HG03139 (cell line): ENCODE results near the gene PRKCSH.

ENCODE experiments used
- ATAC-seq: cut with Tn5 transposase; IDR thresholded peaks from one replicate; pipeline ENCODE4 v1.9.1; 2021; ENCODE audit not compliant: unreplicated experiment

Gene PRKCSH

DNA sequence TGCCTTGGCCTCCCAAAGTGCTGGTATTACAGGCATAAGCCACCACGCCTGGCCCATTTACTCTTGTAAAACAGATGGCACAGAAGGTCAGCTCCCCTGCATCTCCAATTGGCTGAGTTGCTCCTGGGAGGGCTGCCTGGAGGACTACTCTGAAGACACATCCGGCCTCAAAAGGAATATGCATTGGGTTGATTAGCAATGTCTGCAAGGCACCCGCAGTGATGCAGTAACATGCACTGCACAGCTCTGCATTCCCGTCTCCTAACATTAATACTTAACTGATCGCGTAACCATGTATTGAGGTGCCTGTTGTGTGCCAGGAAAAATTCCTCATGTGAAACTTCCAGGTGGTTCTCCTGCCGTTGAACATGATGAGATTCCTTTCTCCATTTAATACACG lies 40.4 kb downstream of the PRKCSH start:
- no peak for ATAC-seq

GRCh38 chr19:11478167-11479089 lies 43.0 kb downstream of the PRKCSH start:
- no peak for ATAC-seq

DNA sequence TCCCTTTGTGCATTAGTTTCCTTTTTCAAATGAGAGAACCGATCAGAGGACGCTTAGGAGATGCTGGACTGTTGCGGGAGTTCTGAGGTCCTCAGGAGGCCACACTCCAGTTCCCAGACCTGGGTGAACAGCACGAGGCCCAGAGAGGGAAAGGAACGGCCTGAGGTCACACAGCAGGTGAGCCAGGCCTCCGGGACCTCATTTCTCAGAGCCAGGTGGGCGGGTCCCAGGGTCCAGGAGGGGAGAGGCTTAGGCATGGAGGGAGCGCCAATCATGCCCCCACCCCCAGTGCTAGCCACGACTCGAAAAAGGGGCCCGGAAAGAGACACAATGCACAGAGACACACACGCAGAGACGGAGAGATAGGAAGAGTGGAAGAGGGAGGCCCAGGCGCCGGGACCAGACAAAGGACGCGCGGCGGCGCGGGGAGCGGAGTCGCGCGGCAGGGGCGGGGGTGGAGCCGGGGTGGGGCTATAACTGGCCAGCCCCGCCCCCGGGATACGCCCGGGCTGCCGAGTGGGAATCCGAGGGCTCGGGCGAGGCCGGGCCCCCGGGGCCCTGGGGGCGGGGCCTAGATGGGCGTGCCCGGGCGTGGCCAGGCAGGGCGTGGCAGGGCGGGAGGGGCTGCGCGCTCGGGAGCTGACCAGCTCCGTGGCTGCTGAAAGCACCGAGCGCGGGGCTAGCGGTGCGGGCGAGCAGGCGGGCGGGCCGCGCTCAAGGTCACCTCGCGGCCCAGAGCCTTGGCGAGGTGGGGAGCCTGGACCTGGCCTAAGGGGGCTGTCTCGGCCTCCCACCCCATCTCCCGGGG lies 43.9 kb downstream of the PRKCSH start:
- no peak for ATAC-seq

DNA sequence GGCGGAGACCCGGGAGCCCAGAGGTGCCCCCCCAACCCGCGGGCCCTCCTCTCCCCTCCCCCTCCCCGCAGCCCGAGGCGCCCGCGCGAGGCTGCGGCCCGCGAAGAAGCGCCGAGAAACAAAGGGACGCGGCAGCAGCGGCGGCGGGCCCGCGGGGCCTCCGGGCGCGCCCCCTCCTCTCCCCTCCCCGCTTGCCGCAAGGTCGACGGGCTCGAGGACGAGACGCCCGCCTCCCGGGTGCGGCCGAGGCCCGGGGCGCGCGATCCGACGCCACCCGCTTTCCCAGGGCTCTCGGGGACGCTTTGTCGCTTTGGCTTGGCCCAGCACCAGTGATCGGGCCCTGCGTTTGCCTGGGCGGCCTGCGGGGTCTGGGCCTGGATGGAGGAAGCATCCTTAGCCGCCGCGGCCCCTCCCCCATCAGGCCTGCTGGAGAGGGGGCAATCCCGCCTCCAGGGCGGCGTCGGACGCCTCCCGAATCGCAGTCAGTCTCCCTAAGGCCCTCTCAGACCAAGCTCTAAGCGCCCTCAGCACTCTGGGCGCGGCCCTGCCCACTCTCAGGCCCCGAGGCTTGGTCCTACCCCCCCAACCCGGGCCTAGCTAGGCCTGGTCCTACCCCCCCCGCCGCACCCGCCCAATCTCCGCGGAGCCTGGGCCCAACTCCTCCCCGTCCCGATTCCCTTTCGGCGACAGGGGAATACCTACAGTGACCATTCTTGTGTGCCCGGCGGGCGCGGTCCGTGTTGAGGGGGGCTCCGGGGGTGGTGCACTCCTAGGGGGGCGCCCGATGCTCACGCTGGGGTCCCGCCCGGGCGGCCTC lies 44.7 kb downstream of the PRKCSH start:
- ATAC-seq: no peak

- no peak for ATAC-seq
Observed at GRCh38 chr19:11480715-11481533, 45.5 kb downstream of the PRKCSH start, which contains the start of gene ELAVL3. Gene ELAVL3 (minus strand): TSS chr19:11481046. CDS start chr19:11480608, 438 bp downstream.

GRCh38 chr19:11481534-11482383 lies 46.3 kb downstream of the PRKCSH start:
- ATAC-seq: peak; percentile 49

GRCh38 chr19:11482384-11483050 lies 47.1 kb downstream of the PRKCSH start:
- ATAC-seq: peak; percentile 32

- ATAC-seq: no peak
Observed at GRCh38 chr19:11483366-11484111, 48.1 kb downstream of the PRKCSH start.

DNA sequence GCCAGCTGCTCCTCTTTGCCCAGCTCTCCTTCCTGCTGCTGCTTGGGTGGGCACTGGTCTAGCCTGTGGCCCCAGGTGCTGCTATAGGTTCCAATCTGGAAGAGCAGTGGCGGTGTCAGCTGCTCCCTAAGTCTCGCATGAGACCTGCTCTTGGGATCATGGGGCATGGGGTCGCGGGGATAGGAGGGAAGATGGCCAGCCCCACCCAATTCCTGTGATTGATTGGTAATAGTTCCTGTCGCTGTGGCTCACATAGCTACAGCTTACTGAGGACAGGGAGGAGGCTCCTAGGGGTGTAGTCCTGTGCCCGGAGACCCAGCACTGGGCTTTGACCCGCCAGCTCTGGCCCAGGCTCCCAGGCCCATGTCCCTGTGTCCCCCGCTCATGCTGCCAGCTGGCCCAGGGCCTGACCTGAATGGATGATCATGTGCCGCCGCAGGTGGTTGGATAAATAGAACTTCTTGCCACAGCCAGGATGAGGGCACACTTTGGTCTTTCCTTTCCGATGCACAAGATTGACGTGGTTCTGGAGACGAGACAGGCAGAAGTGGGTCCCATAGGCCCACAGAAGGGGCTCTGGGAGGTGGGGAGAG lies 49.9 kb downstream of the PRKCSH start:
- no peak for ATAC-seq

- ATAC-seq: no peak
Observed at GRCh38 chr19:11486661-11487503, 51.4 kb downstream of the PRKCSH start.

DNA sequence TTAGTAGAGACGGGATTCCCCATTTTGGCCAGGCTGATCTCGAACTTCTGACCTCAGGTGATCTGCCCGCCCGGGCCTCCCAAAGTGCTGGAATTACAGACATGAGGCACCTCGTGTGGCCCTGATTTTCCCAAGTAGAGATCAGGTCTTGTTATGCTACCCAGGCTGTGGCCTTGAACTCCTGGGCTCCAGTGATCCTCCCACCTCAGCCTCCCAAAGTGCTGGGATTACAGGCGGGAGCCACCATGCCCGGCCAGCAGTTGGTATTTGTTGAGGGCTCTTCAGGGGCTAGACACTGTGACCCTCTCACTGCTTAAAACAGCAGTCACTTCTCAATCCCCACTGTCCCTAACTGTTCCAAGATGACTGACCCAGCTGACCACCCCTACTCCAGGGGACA lies 53.9 kb downstream of the PRKCSH start:
- no peak for ATAC-seq

DNA sequence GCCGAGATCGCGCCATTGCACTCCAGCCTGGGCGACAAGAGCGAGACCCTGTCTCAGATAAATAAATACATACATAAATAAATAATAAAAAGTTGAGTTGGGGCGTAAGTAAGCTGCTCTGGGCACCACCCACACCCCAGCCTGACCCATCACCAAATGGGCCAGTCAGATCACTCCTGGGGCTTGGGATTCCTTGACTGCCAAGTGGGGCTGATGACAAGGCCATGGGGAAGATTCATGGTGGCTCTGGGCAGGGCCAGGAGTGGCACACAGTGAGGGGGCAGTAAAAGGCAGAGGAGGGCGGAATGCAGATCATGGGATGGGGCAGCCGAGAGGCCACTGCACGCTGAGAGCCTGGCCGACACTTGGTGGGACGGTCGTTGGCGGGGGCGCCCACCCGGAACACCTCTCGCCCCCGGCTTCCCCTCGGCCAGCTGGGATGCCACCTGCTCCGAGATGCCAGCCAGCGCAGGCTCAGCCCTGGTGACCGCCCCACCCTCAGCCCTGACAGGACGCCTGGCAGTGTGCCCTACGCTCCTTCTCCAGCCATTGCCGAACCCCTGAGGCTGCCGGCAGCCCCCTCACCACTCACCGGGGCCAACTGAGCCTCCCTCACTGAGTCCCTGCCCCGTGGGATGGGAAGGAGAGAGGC lies 59.3 kb downstream of the PRKCSH start:
- no peak for ATAC-seq

DNA sequence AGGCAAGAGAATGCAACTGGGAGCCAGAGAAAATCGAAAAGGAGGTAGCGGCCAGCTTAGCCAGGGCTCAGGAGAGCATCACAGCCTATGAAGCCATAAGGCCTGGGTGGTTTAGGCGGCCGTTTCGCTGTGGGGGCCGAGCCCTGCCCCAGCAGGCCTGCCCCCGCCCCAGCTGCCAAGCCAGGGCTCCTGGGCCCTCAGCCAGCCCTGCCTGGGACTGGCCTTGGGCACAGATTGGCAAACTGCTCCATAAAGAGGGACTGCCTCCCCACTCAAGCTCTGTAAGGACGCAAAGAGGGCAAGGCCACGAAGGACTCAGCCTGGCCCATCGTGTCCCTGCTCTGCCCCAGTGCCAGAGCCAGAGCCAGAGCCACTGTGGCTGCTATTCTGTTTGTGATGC lies 60.0 kb downstream of the PRKCSH start:
- no peak for ATAC-seq

- no peak for ATAC-seq
Observed at GRCh38 chr19:11495885-11496284, 60.5 kb downstream of the PRKCSH start.

GRCh38 chr19:11496391-11497163 lies 61.1 kb downstream of the PRKCSH start:
- no peak for ATAC-seq
